Measurements from ENCODE around the gene MAP4K3.

MAP4K3 gene

GRCh38 chr2:39306626-39307025, 130.5 kb downstream of the MAP4K3 start:
- ChIA-PET POLR2A (no interaction called here), CTCF (interaction anchor here (0.5 kb wide), 1 partner anchor 9 kb away, joined by 3 read pairs; no protein-coding TSS in a partner anchor)
- no peak for DNase-seq (ENCODE audit: extremely low spot score)
- no peak for TF ChIP-seq CTCF (IDR thresholded peaks at IDR 0.05; ENCODE audit: control extremely low read depth, extremely low read depth, low read depth, missing control alignments)

GRCh38 chr2:39304729-39305128, 132.4 kb downstream of the MAP4K3 start:
- ChIA-PET CTCF (no interaction called here), POLR2A (no interaction called here)
- TF ChIP-seq CTCF (IDR thresholded peaks at IDR 0.05; ENCODE audit: control extremely low read depth, extremely low read depth, low read depth, missing control alignments) = no peak
- DNase-seq (ENCODE audit: extremely low spot score) = no peak

- CTCF ChIA-PET = no interaction called here
- TF ChIP-seq CTCF (IDR thresholded peaks at IDR 0.05; ENCODE audit: control extremely low read depth, extremely low read depth, low read depth, missing control alignments) = no peak
- POLR2A ChIA-PET = no interaction called here
- no peak for DNase-seq (ENCODE audit: extremely low spot score)
Measured at GRCh38 chr2:39304200-39304599, 132.9 kb downstream of the MAP4K3 start.

GRCh38 chr2:39301352-39301751, 135.7 kb downstream of the MAP4K3 start:
- no peak for DNase-seq (ENCODE audit: extremely low spot score)
- TF ChIP-seq CTCF (IDR thresholded peaks at IDR 0.05; ENCODE audit: control extremely low read depth, extremely low read depth, low read depth, missing control alignments) = no peak
- POLR2A ChIA-PET = no interaction called here
- CTCF ChIA-PET = interaction anchor here (1.1 to 1.4 kb wide), 3 partner anchors 11 to 30 kb away, joined by 3 read pairs; no protein-coding TSS in a partner anchor

- TF ChIP-seq CTCF (IDR thresholded peaks at IDR 0.05; ENCODE audit: control extremely low read depth, extremely low read depth, low read depth, missing control alignments) = no peak
- no peak for DNase-seq (ENCODE audit: extremely low spot score)
- ChIA-PET POLR2A (no interaction called here), CTCF (interaction anchor here (1.1 to 1.4 kb wide), 6 partner anchors 10 to 29 kb away, joined by 3 read pairs; no protein-coding TSS in a partner anchor)
Measured at GRCh38 chr2:39300044-39300978, 136.8 kb downstream of the MAP4K3 start.

GRCh38 chr2:39290433-39290832, 146.7 kb downstream of the MAP4K3 start:
- DNase-seq (ENCODE audit: extremely low spot score) = no peak
- ChIA-PET POLR2A (interaction anchor here (0.8 kb wide), 1 partner anchor 843 kb away, joined by 6 read pairs; no protein-coding TSS in a partner anchor), CTCF (interaction anchor here (1.0 to 1.4 kb wide), 2 partner anchors 10 to 61 kb away, joined by 3 to 4 read pairs; no protein-coding TSS in a partner anchor)
- no peak for TF ChIP-seq CTCF (IDR thresholded peaks at IDR 0.05; ENCODE audit: control extremely low read depth, extremely low read depth, low read depth, missing control alignments)

All from GM10248 (cell line).